ENCODE measurements around the gene GGT5.
"Not testable (repeated sequence)": the region's sequence is repeated elsewhere in the genome, so short reads cannot be mapped to it uniquely, and the experiment has no call there.

Gene GGT5

GRCh38 chr22:24245030-24245431 lies at the start of gene GGT5:
Gene GGT5 (minus strand): TSS chr22:24245082. CDS start chr22:24244725, 357 bp downstream.
- in situ Hi-C loops (cut with HindIII; ENCODE audit: low sequenced_read_pairs); DNase-seq (ENCODE audit: low read depth): not testable (repeated sequence)
- peak within 1 kb of the TSS; percentile 21 for H3K4me3 ChIP-seq (ENCODE audit: low read depth, low read length)

- in situ Hi-C loops (cut with HindIII; ENCODE audit: low sequenced_read_pairs); H3K4me3 ChIP-seq (ENCODE audit: low read depth, low read length); DNase-seq (ENCODE audit: low read depth): not testable (repeated sequence)
Observed at GRCh38 chr22:24292202-24292830, 47.4 kb upstream of the GGT5 start.

- no peak for DNase-seq (ENCODE audit: low read depth)
- no peak overlapping the region for H3K4me3 ChIP-seq (ENCODE audit: low read depth, low read length)
- in situ Hi-C loops (cut with HindIII; ENCODE audit: low sequenced_read_pairs), result no loop called here
- TF ChIP-seq CTCF (IDR thresholded peaks at IDR 0.05; ENCODE audit: low read depth, low read length, missing control alignments), result no peak
Observed at GRCh38 chr22:24291515-24292201, 46.8 kb upstream of the GGT5 start.

- H3K4me3 ChIP-seq (ENCODE audit: low read depth, low read length), result no peak overlapping the region
- in situ Hi-C loops (cut with HindIII; ENCODE audit: low sequenced_read_pairs), result no loop called here
- no peak for DNase-seq (ENCODE audit: low read depth)
- TF ChIP-seq CTCF (IDR thresholded peaks at IDR 0.05; ENCODE audit: low read depth, low read length, missing control alignments), result no peak
Observed at GRCh38 chr22:24290459-24290858, 45.6 kb upstream of the GGT5 start.

GRCh38 chr22:24289741-24290163 lies 44.9 kb upstream of the GGT5 start:
- H3K4me3 ChIP-seq (ENCODE audit: low read depth, low read length), result peak overlapping the region; percentile 5
- no peak for DNase-seq (ENCODE audit: low read depth)
- in situ Hi-C loops (cut with HindIII; ENCODE audit: low sequenced_read_pairs), result no loop called here
- TF ChIP-seq CTCF (IDR thresholded peaks at IDR 0.05; ENCODE audit: low read depth, low read length, missing control alignments), result no peak

GRCh38 chr22:24289114-24289513 lies 44.2 kb upstream of the GGT5 start:
- DNase-seq (ENCODE audit: low read depth), result peak; percentile 88
- no peak for TF ChIP-seq CTCF (IDR thresholded peaks at IDR 0.05; ENCODE audit: low read depth, low read length, missing control alignments)
- in situ Hi-C loops (cut with HindIII; ENCODE audit: low sequenced_read_pairs), result no loop called here
- no peak overlapping the region for H3K4me3 ChIP-seq (ENCODE audit: low read depth, low read length)

GRCh38 chr22:24287801-24288200 lies 42.9 kb upstream of the GGT5 start:
- in situ Hi-C loops (cut with HindIII; ENCODE audit: low sequenced_read_pairs); H3K4me3 ChIP-seq (ENCODE audit: low read depth, low read length); DNase-seq (ENCODE audit: low read depth): not testable (repeated sequence)

GRCh38 chr22:24287212-24287611 lies 42.3 kb upstream of the GGT5 start:
- DNase-seq (ENCODE audit: low read depth); in situ Hi-C loops (cut with HindIII; ENCODE audit: low sequenced_read_pairs); H3K4me3 ChIP-seq (ENCODE audit: low read depth, low read length): not testable (repeated sequence)
